DLD1 (cell line): ENCODE measurements around the gene RAD51B.

Experiments
- in situ Hi-C: cut with HindIII; loops from 2 replicates; pipeline ENCODE4 v1.10.0; 2017; ENCODE audit warnings: low sequenced_read_pairs

Gene RAD51B

DNA sequence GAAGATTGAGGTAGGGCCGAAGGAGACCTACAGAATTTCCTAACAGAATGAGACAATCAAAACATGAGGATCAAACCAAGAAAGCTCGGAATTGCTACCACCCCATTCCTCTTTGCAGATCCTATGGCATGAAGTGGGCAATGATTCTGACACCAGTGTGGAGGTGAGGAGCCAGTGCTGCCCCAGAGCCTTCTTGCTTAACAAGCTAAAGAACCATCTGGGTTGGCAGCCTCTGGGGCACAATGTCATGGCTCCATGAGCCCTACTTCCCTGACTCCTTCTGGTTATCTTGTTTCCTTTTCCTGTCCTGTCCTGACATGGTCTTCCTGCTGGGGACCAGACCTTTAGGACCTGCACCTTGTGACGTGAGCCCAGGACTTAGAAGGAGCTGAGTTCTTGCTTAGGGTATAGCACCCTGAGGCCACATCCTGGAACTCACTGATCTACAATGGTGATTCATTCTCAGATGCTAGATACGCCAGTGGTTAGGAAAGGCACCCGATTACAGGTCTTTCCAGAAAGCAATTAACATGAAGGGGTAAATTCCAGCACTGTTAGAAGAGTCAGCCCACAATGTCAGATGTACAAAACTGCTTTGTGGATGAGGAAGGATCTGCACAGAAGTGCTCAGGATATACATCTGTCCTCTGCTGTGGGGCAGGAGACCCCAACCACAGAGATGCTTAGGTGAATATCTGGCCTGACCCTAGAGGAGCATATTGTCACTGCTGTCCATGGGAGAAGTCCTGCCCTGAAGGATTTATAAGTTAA, 649.0 kb downstream of the RAD51B start:
- in situ Hi-C loops, result no loop called here

DNA sequence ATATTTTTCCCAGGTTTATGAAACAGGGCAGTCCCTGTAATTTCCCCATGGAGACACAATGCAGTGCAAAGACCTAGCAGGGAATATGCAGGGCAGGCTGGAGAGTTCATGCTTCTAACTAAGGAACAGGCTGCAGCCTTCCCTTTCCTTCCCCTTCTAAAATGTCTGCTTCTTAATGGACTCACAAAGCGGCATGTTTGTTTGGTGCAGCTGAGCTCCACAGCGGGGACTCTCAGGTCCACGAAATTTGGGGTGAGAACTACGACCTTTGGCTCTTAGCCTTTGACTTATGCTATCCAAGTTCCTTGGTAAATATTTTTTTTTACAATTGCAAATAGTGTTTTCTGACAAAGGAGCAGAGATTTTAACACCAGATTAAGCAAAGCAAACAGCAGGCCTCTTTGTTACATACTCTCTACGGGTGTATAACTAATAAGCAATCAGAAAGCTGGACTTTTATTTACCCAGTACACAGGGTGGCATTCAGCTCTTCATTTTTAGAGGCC, 649.7 kb downstream of the RAD51B start:
- in situ Hi-C loops, result no loop called here

DNA sequence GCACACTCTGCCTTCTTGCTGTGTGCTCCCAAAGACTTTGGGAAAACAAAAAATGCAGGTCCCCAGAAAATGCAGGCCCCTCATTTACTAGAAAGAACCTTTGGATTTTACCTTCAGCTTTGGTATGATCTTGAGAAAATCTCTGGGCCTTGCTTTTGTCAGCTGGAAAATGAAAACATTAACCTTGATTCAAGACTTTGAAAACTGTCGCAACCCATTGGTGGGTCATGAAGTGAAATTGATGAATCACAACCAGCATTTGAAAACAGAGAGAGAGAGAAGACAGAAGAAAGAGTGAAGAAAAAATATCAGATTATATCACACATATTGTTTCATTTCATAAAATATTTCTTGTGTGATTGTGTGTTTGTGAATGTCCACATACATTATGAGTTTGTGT, 650.8 kb downstream of the RAD51B start:
- in situ Hi-C loops, result no loop called here

DNA sequence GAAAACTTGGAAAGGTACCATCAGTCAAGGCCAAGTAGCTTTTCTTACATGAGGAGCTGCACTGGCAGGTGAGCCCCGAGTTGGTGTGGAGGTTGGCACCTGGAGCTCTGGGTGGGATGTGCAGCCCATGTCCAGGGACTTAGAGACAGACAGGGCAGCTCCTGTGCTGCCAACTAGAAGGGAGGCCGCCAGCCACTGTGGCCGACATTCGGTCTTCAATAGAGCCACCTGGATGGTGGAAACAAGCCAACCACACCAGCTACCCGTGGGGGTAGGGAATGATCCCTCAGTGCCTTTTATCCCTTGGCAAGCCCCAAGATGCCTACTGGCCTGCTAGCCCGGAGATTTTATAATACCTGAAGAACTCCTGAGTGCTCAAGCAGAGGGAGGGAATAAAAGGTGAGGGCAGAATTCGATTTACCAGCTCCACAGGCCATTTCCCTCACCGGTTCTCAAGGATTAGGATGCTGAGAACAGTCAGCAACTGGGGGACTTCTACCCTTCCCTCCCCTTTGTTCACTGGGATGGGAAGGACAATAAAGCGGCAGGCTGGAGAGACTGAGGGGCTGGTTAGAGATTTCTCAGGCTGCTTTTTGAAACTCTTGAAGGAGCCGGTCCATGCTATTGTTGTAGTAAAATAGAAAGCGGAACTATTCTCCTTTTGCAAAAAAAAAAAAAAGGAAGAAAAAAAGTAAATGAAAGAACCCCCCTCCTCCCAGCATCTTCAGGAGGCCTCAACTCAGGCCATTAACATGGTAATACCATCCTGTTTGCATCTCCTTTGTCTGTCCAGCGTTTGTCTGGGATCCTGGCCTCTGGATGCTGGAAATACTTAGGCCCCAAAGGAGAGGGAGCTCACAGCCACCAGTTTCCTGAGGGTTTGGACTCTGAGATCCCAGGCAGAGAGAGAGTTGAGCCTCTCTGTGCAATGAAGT, 651.7 kb downstream of the RAD51B start:
- in situ Hi-C loops, result no loop called here

DNA sequence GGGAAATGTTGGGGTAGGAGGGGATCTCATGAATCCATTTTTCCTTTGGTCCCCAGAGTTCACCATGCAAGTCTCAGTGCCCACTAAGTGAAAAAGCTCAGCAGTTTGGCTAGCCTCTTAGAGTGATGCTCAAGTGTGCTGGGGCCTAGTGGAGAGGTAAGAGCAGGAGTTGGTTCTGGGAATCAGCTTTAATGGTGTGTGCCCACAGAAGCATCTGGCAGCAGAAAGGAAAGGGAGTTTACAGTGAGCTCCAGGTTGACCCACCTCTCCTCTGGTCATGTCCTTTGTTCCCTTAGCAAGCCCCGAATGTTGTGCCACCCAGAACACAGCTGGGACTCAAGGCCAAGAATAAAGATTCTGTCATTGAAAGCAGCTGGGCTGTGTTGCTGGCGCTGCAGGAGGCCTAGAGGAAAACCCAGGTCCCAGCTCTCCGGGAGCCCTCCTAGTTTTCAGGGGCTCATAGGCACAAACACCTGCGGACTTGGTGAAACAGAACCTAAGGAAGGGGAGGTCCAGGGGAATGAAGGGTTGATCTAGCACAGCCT, 652.5 kb downstream of the RAD51B start:
- in situ Hi-C loops, result no loop called here

DNA sequence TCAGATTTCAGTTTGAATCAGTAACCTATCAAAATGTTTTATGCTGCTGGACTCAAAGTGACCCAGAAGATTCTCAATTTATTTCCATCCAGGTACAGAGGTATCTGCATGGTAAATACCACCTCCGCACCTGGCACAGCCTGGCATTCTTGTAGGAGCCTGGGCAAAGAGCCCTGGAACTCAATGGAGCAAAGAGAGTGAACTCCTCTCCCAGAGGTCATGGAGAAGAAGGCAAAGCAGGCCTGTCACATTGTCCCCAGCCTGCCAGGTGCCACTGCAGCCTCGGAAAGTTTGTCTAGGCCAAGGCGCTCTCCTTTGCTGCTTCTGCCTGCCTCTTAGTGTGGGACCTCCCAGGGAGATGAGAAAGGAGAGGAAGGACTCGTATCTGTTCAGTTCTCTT, 653.5 kb downstream of the RAD51B start:
- in situ Hi-C loops, result no loop called here

DNA sequence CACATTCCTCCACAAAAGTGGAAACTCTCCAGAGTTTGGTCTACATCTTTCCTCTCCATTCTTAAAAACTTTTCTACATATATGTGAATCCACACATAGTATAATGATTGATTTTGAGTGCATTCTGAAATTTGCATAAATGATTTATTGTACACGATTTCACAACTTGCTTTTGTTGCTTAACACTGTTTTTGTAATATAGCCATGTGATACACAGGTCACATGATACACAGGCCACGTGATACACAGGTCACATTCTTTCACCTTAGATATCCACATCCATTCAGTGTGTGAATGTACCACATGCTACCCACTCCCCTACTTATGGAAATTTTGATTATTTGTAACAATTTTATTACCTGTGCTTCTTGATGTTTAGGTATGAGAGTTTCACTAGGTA, 654.2 kb downstream of the RAD51B start:
- in situ Hi-C loops, result no loop called here

DNA sequence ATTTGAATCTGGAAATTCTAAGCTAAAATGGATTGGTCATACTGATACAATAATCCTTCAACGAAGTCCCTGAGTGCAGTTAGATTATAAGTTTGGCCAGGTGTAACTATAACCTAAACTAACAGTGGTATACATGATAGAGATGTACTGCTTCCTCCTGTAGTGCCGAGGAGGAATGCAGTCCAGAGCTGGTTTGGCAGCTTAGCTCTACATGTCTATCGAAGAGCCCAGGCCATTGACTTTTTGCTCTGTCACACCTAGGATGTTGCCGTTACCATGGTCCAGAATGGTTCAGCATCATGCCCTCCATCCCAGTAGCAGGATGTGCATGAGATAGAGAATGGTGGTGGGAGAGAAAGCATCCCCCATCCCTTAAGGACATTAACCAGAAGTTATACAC, 655.2 kb downstream of the RAD51B start:
- in situ Hi-C loops, result no loop called here

DNA sequence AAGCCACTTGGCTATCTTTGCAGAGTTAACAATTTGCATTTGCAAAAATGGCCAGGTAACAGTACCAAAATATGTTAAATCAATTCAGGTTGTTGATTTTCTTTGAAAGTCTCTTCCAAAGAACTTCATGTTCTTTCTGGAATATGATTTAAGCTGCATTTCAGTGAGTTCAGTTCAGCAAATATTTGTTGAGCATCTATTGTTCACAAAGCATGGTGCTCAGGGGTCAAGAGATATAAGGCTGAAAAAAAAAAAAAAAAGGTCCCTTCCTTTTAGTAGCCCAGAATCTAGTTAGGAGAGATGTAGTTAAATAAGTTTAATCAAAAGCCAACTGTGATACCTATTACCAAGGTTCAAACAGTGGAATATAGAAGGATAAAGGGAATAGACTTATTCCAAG, 656.2 kb downstream of the RAD51B start:
- in situ Hi-C loops, result no loop called here

DNA sequence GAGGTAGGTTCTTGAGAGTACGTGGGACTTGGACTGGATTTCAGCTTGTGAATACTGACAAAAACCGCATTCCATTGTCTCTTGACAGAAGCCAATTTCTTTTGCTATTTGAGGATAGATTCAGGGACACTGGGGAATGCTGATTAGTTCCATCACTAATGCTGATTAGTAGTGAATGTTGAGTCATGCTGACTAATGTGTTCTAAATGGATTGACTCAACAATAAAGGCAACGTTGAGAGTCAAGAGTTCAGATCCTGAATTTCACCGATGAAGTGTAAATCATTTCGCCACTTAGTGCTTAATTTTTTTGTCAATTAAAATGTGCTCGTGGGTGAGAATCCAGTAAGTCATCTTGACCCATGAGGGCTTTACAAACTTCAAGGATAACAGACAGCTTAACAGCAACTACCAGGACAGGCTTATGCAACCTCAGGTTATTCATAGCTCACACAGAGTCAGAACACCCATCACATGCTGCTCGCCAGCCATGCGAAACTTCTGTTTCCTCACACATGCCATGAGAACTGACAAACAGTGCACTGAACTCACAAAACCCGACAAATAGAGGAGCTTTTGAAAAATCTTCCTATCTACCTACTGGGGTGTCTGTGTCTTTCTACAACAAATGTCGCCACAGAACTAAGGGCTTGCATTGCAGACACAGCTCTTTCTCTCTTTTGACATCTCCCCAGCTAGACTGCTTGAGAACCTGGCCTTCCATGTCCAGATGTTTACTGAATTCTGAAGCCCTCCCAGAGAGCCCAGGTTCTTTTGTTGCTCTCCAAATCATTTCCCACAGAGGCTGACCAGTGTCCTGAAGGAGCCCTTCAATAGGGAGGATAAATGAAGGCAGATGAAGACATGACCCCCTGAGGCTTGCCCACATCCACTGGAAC, 656.9 kb downstream of the RAD51B start:
- in situ Hi-C loops, result no loop called here

DNA sequence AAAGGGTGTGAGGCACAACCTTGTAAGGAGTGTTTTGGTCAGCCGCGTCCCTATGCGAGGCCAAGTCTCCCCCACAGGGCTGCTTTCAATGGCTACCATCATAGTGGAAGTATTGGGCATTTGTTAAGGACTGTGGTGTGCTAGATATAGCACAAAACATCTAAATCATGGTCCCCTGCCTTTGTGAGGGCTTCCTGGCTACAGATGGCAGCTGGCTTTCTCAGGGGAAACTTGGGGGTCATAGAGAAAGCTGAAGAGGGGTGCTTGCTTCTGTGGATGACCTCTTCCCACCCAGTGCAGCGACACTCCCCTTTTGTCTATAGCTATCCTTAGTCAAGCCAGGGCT, 657.5 kb downstream of the RAD51B start:
- in situ Hi-C loops, result no loop called here

DNA sequence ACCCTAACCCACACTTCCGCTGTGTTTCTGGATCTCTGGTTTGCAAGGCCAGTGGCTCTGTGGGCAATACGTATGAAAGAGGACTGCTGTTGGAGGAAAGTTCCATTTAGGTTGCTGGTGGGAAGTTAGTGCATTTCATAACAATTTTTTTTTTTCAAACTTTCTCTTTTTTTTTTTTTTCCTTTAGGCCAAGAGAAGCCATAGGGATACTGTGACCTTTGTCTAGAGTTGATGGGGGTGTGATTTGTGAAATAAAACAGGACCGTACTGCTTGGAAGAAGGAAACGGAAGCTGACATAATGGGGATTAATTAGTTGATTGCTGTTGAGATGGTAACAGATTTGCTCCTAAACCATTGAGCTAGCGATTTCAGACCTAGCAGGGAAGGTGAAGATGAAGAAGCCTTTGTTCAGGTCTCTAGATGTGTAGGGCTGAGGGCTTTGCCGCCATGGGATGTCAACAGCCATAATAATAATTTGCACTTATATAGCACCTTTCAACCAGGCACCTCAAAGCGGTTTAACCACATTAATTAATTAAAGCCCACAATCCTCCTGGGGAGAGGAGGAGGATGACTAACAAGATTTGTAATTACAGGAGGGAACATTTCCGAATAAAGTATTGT, 658.0 kb downstream of the RAD51B start:
- in situ Hi-C loops, result no loop called here

DNA sequence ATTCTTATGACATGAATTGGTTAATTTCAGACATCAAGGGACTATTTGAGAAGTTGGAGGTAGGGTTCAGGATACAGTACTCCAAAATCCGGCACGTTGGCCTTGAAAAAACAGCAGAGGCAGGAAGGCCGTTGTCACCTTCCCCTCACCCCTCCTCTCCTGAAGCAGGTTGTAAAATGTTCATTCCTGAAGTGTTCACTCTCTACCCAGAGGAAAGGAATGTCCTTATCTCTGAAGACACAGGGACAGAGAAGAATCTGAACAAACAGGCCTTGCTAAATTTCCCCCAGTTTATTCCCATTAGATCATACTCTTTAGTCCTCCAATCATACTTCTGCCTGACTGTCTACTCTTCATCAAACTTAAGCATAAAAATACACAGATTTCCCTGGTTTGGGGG, 659.7 kb downstream of the RAD51B start:
- in situ Hi-C loops, result no loop called here

DNA sequence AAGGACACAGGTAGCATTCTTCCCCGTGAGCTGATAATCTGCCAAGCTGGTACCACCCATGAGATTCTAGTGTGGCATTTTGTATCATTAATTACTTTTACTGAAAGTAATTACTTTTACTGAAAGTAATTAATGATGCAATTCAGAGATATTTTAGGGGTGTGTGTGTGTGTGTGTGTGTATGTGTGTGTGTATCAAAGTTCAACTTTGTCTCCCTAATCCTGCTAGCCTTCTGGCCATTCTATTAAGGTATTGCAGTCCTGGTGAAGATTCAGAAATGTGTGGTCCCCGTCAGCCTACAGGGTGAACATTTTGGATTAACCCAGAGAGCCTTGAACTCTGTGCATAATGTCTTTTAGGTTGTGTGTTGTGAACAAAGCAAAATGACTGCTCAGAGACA, 662.4 kb downstream of the RAD51B start:
- in situ Hi-C loops, result no loop called here

DNA sequence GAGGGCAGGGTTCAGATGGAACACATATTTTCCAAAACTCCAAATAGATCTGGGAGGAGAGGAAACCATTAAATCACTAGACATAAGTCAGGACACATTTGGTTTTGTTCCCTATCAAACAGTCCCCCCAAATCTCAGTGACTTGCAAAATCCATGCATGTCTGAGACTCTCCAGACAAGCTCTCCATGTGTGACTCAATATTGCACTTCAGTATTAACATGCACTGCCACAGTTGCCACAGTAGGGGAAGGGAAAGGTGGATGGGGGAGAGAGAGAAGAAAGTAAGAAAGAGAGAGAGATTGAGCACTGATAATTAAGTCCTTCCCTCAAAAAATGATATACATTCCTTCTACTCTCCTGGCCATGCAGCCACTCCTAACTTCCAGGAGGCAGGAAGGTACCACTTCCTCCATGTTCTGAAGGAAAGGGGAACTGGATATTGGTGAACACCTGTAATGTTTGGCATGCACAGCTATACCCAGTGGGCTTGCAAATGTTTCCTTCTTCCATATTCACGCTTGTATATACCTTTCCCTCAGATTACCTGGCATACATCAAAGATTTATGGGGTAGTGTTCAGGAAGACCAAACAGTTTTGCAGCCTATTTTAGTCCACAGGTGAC, 663.3 kb downstream of the RAD51B start:
- in situ Hi-C loops, result no loop called here

DNA sequence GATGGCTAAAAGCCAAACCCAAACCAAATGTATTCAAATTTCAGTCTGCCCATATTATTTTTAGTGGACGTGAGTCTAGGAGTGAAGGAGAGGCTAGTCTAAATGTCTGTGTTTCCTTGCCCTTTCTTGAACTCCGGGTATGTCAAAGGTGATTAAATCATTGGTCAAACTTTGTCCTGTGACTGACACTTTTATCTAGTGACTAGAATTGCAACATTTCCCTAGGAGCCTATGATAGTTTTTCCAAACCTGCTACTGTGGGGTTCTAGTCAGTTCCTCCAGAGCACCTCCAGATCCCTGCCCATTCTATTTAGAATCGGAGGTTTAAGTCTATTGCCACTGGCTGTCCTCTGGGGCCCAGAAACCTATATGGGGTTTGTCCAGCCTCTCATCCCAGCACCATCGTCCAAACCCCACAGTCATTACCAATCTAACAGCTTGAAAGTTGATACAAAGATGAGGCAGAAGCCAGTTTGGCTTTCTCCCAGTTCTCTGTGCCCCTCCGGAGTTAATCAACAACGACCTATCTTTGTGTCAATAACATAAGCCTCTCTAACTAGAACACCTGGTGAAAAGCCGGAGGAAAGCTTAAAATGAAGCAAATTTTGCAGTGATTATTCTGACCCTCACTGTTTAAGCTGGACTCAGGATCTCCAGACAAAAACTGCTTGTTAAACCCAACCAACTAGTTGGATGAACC, 666.6 kb downstream of the RAD51B start:
- in situ Hi-C loops, result no loop called here

DNA sequence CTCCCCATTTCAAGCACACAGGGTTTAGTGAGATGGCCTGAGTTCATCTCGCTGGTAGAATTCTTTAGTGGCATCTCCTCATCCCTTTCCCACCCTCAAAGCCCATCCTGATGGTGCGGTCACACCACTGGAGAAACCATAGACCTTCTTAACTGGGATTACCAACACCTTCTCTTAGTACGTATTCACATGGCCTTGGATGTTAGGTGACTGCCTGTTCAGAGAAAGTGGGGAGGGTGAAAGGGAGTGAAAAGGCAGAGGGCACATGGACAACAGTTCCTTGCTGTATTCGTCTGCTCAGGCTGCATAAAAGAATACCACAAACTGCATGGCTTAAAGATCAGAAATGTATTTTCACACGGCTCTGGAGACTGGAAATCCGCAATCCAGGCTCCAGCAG, 667.2 kb downstream of the RAD51B start:
- in situ Hi-C loops, result no loop called here

DNA sequence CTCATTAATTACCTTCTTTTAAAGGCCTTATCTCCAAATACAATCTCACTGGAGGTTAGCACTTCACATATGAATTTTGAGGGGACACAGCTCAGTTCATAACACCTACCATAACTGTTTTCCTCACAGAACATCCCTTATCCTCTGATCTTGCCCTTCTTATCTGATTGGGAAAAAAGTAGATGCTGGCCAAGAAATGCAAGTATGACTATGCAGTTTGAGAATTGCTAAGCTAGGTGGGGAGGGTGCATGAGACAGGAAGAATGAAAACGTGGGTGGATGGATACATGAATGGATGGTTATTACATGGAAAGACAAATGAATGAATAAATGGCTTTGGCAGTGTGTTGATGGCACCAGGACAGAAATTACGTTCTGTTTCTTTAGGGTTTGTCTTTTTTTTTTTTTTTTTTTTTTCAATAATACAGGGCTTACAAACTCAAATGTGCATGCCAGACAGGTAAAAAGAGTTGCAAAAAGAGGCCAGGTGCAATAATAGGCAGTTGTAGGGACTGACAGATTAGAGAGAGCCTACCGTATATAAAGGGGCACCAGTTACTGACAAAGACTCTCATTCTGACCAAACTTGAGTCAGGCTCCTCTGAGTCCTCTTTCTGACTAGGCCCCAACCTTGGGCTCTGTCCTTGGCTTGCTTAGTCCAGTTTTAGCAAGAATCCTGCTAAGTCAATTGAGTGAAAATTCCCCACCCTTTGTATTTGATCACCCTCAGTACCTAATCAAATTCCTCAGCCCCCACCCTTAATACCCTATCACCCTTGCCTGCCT, 668.4 kb downstream of the RAD51B start:
- in situ Hi-C loops, result no loop called here
